ENCODE results near the gene PABPC1L. TPM values are rescaled to one million over a fixed set of nuclear protein-coding genes. Genes with fewer than 3 reads are reported as not detected.

Gene PABPC1L
- total and polyA plus RNA-seq, 8 donors, result 8.6 to 106 (median 27.7) TPM

- H3K9me3 ChIP-seq, result no peaks in the 10 kb centered on the region
- peaks cover 55 to 95% (median 88%) of the 10 kb centered on the region in 4 donors for H3K36me3 ChIP-seq
- H3K4me3 ChIP-seq, result no peak overlapping the region
- no peak for DNase-seq
- WGBS, 5 donors, result 78 to 92% (median 81%) methylated on average over 1 of the region's 1 CpG
- H3K27ac ChIP-seq, result no peak overlapping the region
- H3K4me1 ChIP-seq, result peaks cover 0 to 22% (median 3%) of the 10 kb centered on the region in 4 donors
- TF ChIP-seq EP300 (IDR thresholded peaks at IDR 0.05) (no peak), POLR2A (IDR thresholded peaks at IDR 0.05) (no peak)
- intact Hi-C loops (cut with DNase I; ENCODE audit: low total_unique reads), result no loop called here
- no peaks in the 10 kb centered on the region for H3K27me3 ChIP-seq
These were observed 42.9 kb downstream of the PABPC1L start for GRCh38 chr20:44952731-44953130.

GRCh38 chr20:44954211-44954610 lies 44.4 kb downstream of the PABPC1L start:
- H3K4me3 ChIP-seq, result no peak overlapping the region
- TF ChIP-seq POLR2A (IDR thresholded peaks at IDR 0.05), result no peak
- peaks cover 4 to 36% (median 11%) of the 10 kb centered on the region in 4 donors for H3K4me1 ChIP-seq
- H3K9me3 ChIP-seq, result no peaks in the 10 kb centered on the region
- H3K27me3 ChIP-seq, result no peaks in the 10 kb centered on the region
- intact Hi-C loops (cut with DNase I; ENCODE audit: low total_unique reads), result no loop called here
- WGBS, 5 donors, result 91 to 94% (median 92%) methylated on average over 5 of the region's 5 CpGs
- peaks cover 46 to 80% (median 75%) of the 10 kb centered on the region in 4 donors for H3K36me3 ChIP-seq
- no peak overlapping the region for H3K27ac ChIP-seq
- no peak for DNase-seq

- no peak for DNase-seq
These were observed 45.4 kb downstream of the PABPC1L start for GRCh38 chr20:44955270-44955669.

GRCh38 chr20:44956410-44956809 lies 46.5 kb downstream of the PABPC1L start:
- Histone ChIP-seq H3K27me3 (no peaks in the 10 kb centered on the region), H3K27ac (no peak overlapping the region), H3K36me3 (peaks cover 25 to 58% (median 53%) of the 10 kb centered on the region in 4 donors), H3K4me3 (no peak overlapping the region), H3K9me3 (no peaks in the 10 kb centered on the region), H3K4me1 (peaks cover 7 to 51% (median 26%) of the 10 kb centered on the region in 4 donors)
- no peak for DNase-seq
- 66 to 86% (median 82%) methylated on average over 3 of the region's 3 CpGs for WGBS, 5 donors
- TF ChIP-seq CTCF (IDR thresholded peaks at IDR 0.05) (no peak), POLR2AphosphoS5 (IDR thresholded peaks at IDR 0.05) (no peak), POLR2A (IDR thresholded peaks at IDR 0.05) (no peak), EP300 (IDR thresholded peaks at IDR 0.05) (no peak)
- intact Hi-C loops (cut with DNase I; ENCODE audit: low total_unique reads), result no loop called here

More at GRCh38 chr20:44955270-44955669, 45.4 kb downstream of the PABPC1L start:
- H3K36me3 ChIP-seq, result peaks cover 37 to 69% (median 64%) of the 10 kb centered on the region in 4 donors
- H3K27ac ChIP-seq, result no peak overlapping the region
- 75 to 94% (median 81%) methylated on average over 4 of the region's 4 CpGs for WGBS, 5 donors
- H3K4me3 ChIP-seq, result no peak overlapping the region
- H3K27me3 ChIP-seq, result no peaks in the 10 kb centered on the region
- no peak for TF ChIP-seq POLR2A (IDR thresholded peaks at IDR 0.05)
- TF ChIP-seq EP300 (IDR thresholded peaks at IDR 0.05), result no peak
- no peak for TF ChIP-seq CTCF (IDR thresholded peaks at IDR 0.05)
- TF ChIP-seq POLR2AphosphoS5 (IDR thresholded peaks at IDR 0.05), result no peak
- intact Hi-C loops (cut with DNase I; ENCODE audit: low total_unique reads), result no loop called here
- H3K9me3 ChIP-seq, result no peaks in the 10 kb centered on the region
- H3K4me1 ChIP-seq, result peaks cover 7 to 41% (median 19%) of the 10 kb centered on the region in 4 donors

- WGBS, 5 donors, result 91 to 98% (median 93%) methylated on average over 8 of the region's 8 CpGs
- TF ChIP-seq CTCF (IDR thresholded peaks at IDR 0.05) (no peak), EP300 (IDR thresholded peaks at IDR 0.05) (no peak), POLR2AphosphoS5 (IDR thresholded peaks at IDR 0.05) (no peak), POLR2A (IDR thresholded peaks at IDR 0.05) (no peak)
- H3K36me3 ChIP-seq, result peaks cover 19 to 39% (median 35%) of the 10 kb centered on the region in 4 donors
- no peaks in the 10 kb centered on the region for H3K9me3 ChIP-seq
- no peak overlapping the region for H3K27ac ChIP-seq
- H3K4me3 ChIP-seq, result no peak overlapping the region
- intact Hi-C loops (cut with DNase I; ENCODE audit: low total_unique reads), result no loop called here
- no peak for DNase-seq
- no peaks in the 10 kb centered on the region for H3K27me3 ChIP-seq
- H3K4me1 ChIP-seq, result peaks cover 7 to 43% (median 26%) of the 10 kb centered on the region in 4 donors
These were observed 48.4 kb downstream of the PABPC1L start for GRCh38 chr20:44958276-44958675.
